ENCODE data around the gene DMPK. TPM values are rescaled to one million over a fixed set of nuclear protein-coding genes. Genes with fewer than 3 reads are reported as not detected.

The DMPK gene
- total RNA-seq, 1 donor from 2014 or later: 16.9 TPM

DNA sequence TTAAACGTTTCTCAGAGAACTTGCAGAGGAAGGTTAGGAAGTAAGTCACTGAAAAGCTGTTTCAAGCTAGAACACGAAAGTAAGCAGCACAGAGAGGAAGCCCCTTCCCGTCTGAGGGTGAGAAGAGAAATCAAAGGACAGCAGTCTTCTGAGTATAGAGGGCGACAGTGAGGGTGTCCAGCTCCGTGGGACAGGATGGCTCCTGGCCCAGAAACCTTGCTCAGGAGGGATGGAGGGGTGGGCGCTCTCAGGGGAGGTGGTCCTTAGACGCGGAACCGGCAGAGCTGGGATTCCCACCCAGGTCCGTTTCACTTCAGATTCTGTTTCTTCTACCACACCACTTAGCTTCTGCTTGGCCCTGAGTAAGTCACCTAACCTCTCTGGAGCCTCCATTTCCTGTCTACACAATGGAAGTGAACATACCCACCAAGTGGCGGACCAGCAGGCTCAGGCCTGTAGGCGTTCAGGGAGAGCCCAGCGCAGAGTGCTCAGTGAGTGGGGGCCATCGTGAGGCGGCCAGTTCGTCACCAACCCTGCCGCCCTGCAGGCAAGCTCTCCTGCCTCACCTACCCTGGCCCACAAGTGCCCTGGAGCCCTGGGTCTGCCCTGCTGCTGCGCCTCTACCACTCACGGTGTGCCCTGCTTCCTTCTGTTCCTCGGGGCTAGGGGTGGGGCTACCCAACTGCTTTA lies 38.3 kb upstream of the DMPK start:
- peaks cover 3% of the 10 kb centered on the region for H3K4me1 Mint-ChIP-seq
- no peak overlapping the region for H3K27ac Mint-ChIP-seq
- H3K4me3 Mint-ChIP-seq: no peak overlapping the region
- no peaks in the 10 kb centered on the region for H3K9me3 Mint-ChIP-seq
- no peak for DNase-seq
- no peaks in the 10 kb centered on the region for H3K27me3 Mint-ChIP-seq
- peaks cover 26% of the 10 kb centered on the region for H3K36me3 Mint-ChIP-seq (ENCODE audit: low read depth)
- intact Hi-C loops (cut with micrococcal nuclease): no loop called here

DNA sequence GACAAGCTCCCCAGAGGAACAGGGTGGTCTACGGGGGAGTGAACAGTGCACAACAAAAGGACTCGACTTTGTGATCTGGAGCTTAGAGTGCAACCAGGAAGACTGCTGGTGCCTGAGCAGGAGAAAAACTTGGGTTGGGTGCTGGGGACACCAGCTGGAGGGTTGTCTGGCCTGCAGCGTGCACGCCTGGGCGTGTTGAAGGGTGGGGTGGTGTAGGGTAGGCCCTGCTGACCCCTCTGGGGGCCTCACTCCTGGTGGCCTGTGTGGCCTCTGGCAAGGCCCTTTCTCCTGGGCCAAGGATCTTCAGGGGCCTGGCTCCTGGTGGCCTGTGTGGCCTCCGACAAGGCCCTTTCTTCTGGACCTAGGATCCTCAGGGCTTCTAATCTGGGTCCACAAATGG lies 37.5 kb upstream of the DMPK start:
- no peaks in the 10 kb centered on the region for H3K27me3 Mint-ChIP-seq
- H3K9me3 Mint-ChIP-seq: no peaks in the 10 kb centered on the region
- DNase-seq: no peak
- H3K4me3 Mint-ChIP-seq: no peak overlapping the region
- H3K36me3 Mint-ChIP-seq (ENCODE audit: low read depth): peaks cover 26% of the 10 kb centered on the region
- H3K27ac Mint-ChIP-seq: no peak overlapping the region
- intact Hi-C loops (cut with micrococcal nuclease): loop anchor here (5.0 kb wide), 1 partner anchor 43 kb away; the partner anchor contains the start of genes FOXA3 and SYMPK
- peaks cover 3% of the 10 kb centered on the region for H3K4me1 Mint-ChIP-seq

DNA sequence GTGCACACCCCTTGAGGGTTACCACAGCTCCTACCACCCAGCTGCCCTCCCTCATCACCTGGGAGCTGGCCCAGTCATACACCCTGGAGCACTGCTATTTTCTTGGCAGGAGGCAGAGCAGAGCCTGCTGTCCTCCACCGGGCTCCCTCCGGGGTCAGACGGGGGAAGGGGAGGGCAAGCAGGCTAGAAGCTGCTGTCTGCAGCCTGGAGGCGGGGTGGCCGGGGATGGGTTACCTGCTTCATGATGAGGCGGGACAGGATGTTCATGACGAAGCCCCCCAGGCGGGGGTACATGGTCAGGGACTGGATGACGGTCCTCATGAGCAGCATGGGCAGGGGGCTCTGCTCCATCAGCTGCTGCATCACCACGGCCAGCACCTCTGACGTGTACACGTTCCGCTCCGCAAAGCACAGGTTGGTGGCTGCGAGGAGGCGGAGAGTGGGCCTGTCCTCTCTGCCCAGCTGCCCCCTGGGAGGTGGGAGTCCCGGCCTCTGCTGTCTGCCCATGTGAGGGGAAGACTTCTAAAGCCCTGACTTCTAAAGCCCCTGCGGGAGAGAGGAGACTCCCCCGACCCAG lies 35.5 kb upstream of the DMPK start:
- H3K27me3 Mint-ChIP-seq: no peaks in the 10 kb centered on the region
- no peaks in the 10 kb centered on the region for H3K9me3 Mint-ChIP-seq
- peaks cover 3% of the 10 kb centered on the region for H3K4me1 Mint-ChIP-seq
- peaks cover 14% of the 10 kb centered on the region for H3K36me3 Mint-ChIP-seq (ENCODE audit: low read depth)
- H3K27ac Mint-ChIP-seq: no peak overlapping the region
- intact Hi-C loops (cut with micrococcal nuclease): loop anchor here (2.0 to 5.0 kb wide), 2 partner anchors 44 to 65 kb away; partner anchors contain the start of genes FOXA3 and SYMPK
- H3K4me3 Mint-ChIP-seq: no peak overlapping the region
- DNase-seq: no peak

DNA sequence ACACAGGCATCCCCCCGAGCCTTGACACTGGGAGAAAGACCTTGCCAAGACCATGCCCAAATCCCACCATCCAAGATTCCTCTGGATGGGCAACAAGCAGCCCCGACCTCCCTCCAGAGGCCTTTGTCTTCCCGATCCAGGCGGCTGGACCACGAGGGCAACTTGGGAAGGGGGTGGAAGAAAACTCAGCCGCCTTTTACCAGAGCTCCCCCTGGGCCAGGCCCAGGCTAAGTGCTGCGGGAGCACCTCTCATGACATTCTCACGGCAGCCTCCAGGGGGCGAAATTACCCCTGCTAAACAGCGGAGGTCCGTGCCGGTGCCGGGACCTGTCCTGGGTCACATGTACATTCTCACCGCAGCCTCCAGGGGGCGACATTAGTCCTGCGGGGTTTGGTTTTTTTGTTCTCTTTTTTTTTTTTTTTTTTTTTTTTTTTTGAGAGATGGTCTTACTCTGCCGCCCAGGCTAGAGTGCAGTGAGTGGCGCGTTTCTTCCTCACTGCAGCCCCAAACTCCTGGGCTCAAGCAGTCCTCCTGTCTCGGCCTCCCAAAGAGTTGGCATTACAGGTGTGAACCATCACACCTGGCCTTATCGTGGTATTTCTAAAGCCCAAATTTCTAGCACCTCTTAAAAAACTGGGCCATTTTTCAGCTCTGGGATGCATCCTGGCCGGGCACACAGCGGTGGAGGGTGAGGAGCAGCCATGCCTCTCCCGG lies 34.9 kb upstream of the DMPK start:
- Mint-ChIP-seq H3K4me1 (peaks cover 3% of the 10 kb centered on the region), H3K27me3 (no peaks in the 10 kb centered on the region), H3K4me3 (no peak overlapping the region), H3K27ac (no peak overlapping the region), H3K9me3 (no peaks in the 10 kb centered on the region), H3K36me3 (ENCODE audit: low read depth) (peaks cover 13% of the 10 kb centered on the region)
- intact Hi-C loops (cut with micrococcal nuclease): loop anchor here (2.0 to 5.0 kb wide), 2 partner anchors 45 to 66 kb away; partner anchors contain the start of genes FOXA3 and SYMPK
- DNase-seq: peak; percentile 98

DNA sequence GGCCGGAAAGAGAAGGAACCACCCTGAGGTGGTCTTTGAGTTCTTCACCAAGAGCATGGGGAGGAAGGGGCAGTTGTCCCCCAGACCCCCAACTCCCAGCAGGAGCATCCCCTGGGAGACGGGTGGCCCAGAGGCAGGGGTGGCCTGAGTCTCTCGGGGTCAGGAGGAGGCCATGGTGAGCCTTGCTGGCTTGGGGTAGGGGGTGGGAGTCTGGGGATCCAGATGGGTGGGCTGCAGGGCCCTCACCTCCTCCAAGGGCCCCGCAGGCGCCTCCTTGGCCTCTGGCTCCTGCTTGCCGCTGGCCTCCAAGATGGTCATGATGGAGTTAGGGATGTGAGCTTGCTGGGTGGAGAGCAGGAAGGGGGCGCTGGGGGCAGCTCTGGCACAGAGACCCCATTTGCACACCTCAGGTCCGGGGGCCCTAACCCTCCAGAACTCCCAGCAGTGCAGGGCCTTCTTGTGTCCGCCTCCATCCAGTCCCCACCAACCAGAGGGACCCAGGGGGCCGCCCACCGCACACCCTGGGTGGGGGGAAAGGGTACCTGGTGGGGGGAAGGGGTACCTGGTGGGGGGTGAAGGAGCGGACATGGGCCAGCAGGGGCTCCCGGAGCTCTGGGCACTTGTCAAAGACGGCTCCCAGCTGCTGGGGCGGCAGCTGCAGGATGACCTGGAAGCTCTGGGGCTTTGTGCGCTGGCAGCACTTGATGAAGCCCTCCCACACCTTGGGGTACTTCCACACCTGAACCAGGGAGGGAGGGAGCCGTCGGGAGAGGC lies 34.1 kb upstream of the DMPK start:
- H3K27me3 Mint-ChIP-seq: no peaks in the 10 kb centered on the region
- H3K4me1 Mint-ChIP-seq: peaks cover 3% of the 10 kb centered on the region
- intact Hi-C loops (cut with micrococcal nuclease): loop anchor here (2.0 to 5.0 kb wide), 2 partner anchors 46 to 66 kb away; partner anchors contain the start of genes FOXA3 and SYMPK
- no peak for DNase-seq
- peaks cover 9% of the 10 kb centered on the region for H3K36me3 Mint-ChIP-seq (ENCODE audit: low read depth)
- no peaks in the 10 kb centered on the region for H3K9me3 Mint-ChIP-seq
- H3K27ac Mint-ChIP-seq: no peak overlapping the region
- H3K4me3 Mint-ChIP-seq: no peak overlapping the region

DNA sequence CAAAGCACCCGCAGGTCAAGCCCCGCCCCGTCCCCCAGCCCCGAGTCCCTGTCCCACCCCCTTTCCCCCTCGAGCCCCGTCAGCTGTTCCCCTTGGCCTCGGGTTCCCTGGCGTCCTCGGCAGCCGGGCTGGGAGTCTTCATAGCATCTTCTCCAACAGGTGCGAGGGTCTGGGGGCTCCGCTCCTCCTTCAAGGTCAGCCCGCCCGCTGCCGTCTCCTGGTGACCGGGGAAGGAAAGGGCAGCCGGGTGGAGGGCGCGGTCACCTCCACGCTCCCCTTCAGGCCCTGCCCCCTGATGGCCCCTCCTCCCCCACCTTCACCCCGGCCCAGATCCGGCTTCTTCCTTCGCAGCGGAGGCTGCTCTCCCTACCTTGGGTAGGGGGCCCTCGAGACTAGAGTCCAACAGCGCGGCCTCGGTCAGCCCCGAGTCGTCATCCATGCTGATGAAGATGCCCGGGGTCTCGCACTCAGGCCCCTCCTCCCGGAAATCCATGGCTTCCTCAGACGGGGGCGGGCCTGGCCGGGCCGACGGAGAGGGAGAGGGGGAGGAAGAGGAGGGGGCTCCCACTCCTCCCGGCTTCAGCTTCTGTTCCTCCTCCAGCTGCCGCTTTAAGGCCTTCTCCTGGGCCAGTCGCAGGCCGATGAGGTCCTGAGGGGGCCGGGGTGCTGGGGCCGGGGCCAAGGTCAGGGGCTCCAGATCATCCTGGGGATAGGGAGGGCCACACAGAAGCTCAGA lies 33.4 kb upstream of the DMPK start:
- H3K36me3 Mint-ChIP-seq (ENCODE audit: low read depth): peaks cover 6% of the 10 kb centered on the region

DNA sequence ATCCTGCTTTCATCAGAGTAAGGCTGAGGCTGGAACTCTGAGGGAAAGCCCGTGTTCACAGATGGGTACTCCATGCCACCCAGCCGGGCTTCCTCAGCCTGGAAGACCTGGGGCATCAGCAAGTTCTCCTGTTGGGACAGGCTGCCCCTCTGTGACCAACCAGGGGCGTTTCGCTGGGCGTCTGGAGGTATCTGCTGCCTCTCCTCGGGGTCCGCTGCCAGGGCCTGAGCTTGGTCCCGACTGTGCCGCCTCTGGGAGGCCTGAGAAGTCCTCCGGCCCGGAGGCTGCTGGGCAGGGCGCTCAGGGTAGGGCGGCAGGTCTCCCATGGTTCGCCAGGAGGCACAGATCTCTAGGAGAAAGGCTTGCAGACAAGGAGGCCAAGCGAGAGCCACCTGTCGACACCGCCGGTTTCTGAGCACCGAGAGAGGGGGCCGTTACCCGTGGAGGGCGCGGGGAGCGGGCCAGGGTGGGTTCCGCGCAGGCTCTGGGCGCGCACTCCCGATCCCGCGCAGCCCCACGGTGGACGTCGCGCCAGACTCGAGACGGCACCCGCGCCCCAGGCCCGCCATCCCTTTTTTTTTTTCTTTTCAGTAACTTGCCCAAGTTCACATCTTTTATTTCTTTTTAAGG lies 32.7 kb upstream of the DMPK start, which contains the start of gene RSPH6A:
TSS of gene RSPH6A (minus strand) at position 458 of the 630 bp plus-strand sequence. CDS start at position 326, 132 bp downstream.
- Mint-ChIP-seq H3K27ac (no peak within 1 kb of the TSS), H3K36me3 (ENCODE audit: low read depth) (peaks cover 2% of the 10 kb centered on the region), H3K4me3 (no peak within 1 kb of the TSS), H3K9me3 (no peaks in the 10 kb centered on the region), H3K27me3 (no peaks in the 10 kb centered on the region), H3K4me1 (peaks cover 5% of the 10 kb centered on the region)
- intact Hi-C loops (cut with micrococcal nuclease): loop anchor here (5.0 kb wide), 1 partner anchor 47 kb away; the partner anchor contains the start of genes FOXA3 and SYMPK
- DNase-seq: no peak

More for the DNA sequence above, 33.4 kb upstream of the DMPK start:
- Mint-ChIP-seq H3K4me1 (peaks cover 3% of the 10 kb centered on the region), H3K27me3 (no peaks in the 10 kb centered on the region), H3K4me3 (no peak overlapping the region), H3K9me3 (no peaks in the 10 kb centered on the region), H3K27ac (no peak overlapping the region)
- intact Hi-C loops (cut with micrococcal nuclease): loop anchor here (2.0 to 5.0 kb wide), 2 partner anchors 47 to 67 kb away; partner anchors contain the start of genes FOXA3 and SYMPK
- DNase-seq: no peak

DNA sequence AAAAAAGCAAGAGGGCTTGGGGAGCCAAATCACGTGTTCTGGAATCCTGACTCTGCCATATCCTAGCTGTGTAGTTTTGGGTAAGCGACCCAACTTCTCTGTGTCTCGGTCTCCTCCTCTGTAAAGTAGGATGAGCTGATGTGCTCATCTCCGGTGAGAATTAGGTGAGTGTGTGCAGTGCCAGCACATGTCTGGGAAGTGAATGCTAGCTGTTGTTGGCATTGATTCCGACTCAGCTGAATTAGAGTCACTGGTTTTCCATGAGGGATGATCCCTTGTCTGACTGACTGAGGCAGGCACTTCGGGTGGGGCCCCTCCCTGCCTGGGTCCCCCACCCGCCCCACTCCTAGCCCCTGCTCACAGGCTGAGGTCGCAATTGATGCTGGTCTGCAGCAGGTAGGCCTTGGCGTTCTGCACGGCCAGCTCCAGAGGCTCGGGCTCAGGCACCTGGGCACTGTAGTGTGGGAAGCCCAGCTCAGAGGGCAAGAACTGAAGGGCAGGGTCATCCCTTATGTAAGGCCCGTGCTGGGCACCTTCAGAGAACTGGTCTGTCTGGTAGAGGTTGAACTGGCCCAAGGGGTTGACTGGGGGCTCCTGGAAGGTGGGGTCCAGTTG lies 32.0 kb upstream of the DMPK start:
- intact Hi-C loops (cut with micrococcal nuclease): no loop called here
- no peaks in the 10 kb centered on the region for H3K36me3 Mint-ChIP-seq (ENCODE audit: low read depth)
- H3K4me3 Mint-ChIP-seq: no peak overlapping the region
- no peak for DNase-seq
- H3K9me3 Mint-ChIP-seq: no peaks in the 10 kb centered on the region
- no peaks in the 10 kb centered on the region for H3K27me3 Mint-ChIP-seq
- H3K4me1 Mint-ChIP-seq: peaks cover 10% of the 10 kb centered on the region
- H3K27ac Mint-ChIP-seq: no peak overlapping the region

DNA sequence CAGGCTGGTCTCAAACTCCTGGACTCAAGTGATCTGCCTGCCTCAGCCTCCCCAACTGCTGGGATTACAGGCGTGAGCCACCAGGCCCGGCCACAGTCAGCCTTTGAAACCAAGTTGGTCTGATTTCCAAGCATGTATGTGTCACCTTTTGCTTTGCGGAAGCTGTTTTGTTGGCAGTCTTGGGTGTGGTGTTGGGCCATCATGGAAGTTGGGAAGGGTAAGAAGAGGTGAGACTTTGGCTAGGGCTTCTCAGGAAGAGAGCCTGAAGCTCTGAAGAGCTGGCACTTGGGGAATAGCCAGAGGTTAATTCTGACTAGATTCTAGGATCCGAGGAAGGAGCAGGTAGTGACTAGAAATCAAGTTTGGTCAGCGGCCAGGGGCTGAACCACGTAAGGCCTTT lies 30.0 kb upstream of the DMPK start:
- Mint-ChIP-seq H3K27me3 (no peaks in the 10 kb centered on the region), H3K4me3 (no peak overlapping the region), H3K9me3 (no peaks in the 10 kb centered on the region), H3K36me3 (ENCODE audit: low read depth) (no peaks in the 10 kb centered on the region), H3K4me1 (peaks cover 11% of the 10 kb centered on the region), H3K27ac (no peak overlapping the region)
- intact Hi-C loops (cut with micrococcal nuclease): no loop called here
- DNase-seq: no peak

DNA sequence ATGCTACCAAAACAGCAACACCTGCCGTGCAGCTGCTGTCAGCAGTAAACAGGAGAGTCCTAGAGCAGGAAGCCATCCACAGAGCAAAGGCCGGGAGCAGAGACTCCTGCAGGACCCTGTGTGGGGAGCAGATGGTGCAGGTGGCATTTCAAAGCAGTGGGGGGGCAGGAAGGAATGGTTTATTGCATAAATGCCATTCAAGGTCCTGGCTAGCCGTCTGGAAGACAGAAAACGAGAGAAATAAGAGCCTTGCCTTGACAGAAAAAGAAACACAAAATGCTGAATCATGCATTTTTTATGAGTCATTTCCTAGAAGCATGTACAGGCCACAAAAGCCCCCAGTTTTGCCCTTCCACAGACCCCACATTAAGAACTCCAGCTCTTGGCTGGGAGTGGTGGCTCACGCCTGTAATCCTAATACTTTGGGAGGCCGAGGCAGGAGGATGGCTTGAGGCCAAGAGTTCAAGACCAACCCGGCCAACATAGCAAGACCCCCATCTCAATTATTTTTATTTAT lies 27.4 kb upstream of the DMPK start:
- H3K9me3 Mint-ChIP-seq: no peaks in the 10 kb centered on the region
- intact Hi-C loops (cut with micrococcal nuclease): no loop called here
- no peak overlapping the region for H3K4me3 Mint-ChIP-seq
- H3K36me3 Mint-ChIP-seq (ENCODE audit: low read depth): no peaks in the 10 kb centered on the region
- DNase-seq: no peak
- H3K27ac Mint-ChIP-seq: peak overlapping the region; percentile 59
- H3K4me1 Mint-ChIP-seq: peaks cover 9% of the 10 kb centered on the region
- peaks cover 8% of the 10 kb centered on the region for H3K27me3 Mint-ChIP-seq

DNA sequence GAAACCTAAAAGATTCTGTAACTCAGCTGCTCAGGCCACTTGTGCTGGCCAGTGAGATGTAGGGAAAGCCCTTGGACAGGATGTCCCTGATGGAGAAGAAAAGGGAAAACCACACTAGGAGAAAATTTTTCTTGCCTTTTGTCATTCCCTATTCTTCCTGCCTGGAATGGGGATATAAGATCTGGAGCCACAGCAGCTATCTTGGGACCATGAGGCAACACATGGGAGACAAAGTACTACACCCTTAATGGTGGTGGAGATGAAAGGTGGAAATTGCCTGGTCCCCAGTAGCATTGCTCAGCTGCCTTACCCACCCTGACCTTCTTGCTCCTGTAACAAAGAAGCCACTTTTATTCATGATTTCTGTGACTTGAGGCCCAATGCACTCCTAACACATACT lies 23.4 kb upstream of the DMPK start:
- no peak overlapping the region for H3K4me3 Mint-ChIP-seq
- intact Hi-C loops (cut with micrococcal nuclease): no loop called here
- H3K27me3 Mint-ChIP-seq: peaks cover 19% of the 10 kb centered on the region
- H3K9me3 Mint-ChIP-seq: no peaks in the 10 kb centered on the region
- peaks cover 9% of the 10 kb centered on the region for H3K4me1 Mint-ChIP-seq
- DNase-seq: no peak
- H3K27ac Mint-ChIP-seq: no peak overlapping the region
- H3K36me3 Mint-ChIP-seq (ENCODE audit: low read depth): no peaks in the 10 kb centered on the region

DNA sequence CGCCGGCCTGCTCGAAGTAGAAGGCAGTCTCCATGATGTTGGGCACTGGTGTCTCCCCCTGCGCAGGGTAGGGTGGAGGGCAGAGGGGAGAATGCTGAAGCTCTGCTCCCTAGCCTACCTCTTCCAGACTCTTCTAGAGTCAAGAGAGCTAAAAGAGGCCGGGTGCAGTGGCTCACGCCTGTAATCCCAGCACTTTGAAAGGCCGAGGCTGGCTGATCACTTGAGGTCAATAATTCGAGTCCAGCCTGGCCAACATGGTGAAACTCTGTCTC lies 22.6 kb upstream of the DMPK start:
- Mint-ChIP-seq H3K4me1 (peaks cover 7% of the 10 kb centered on the region), H3K4me3 (no peak overlapping the region), H3K36me3 (ENCODE audit: low read depth) (no peaks in the 10 kb centered on the region), H3K27ac (no peak overlapping the region), H3K27me3 (peaks cover 23% of the 10 kb centered on the region), H3K9me3 (no peaks in the 10 kb centered on the region)
- no peak for DNase-seq
- intact Hi-C loops (cut with micrococcal nuclease): no loop called here
